ENCODE results near the gene PRTN3. TPM values are rescaled to one million over a fixed set of nuclear protein-coding genes. Genes with fewer than 3 reads are reported as not detected.

Gene PRTN3
- total RNA-seq, 1 donor from 2014 or later, result not detected

GRCh38 chr19:879711-880438, 39.1 kb downstream of the PRTN3 start:
- TF ChIP-seq CTCF (IDR thresholded peaks at IDR 0.05; ENCODE audit: partially characterized antibody, unreplicated experiment), result no peak
- H3K36me3 Mint-ChIP-seq (ENCODE audit: unreplicated experiment), result no peaks in the 10 kb centered on the region
- no peak overlapping the region for H3K4me3 Mint-ChIP-seq (ENCODE audit: unreplicated experiment)
- H3K9me3 Mint-ChIP-seq (ENCODE audit: unreplicated experiment), result peaks cover 8% of the 10 kb centered on the region
- no peaks in the 10 kb centered on the region for H3K4me1 Mint-ChIP-seq (ENCODE audit: low read depth, unreplicated experiment)
- no peak overlapping the region for H3K27ac Mint-ChIP-seq (ENCODE audit: unreplicated experiment)
- H3K27me3 Mint-ChIP-seq (ENCODE audit: unreplicated experiment), result peaks cover 4% of the 10 kb centered on the region
- DNase-seq, result no peak

GRCh38 chr19:881385-882071, 40.7 kb downstream of the PRTN3 start:
- DNase-seq, result no peak
- TF ChIP-seq CTCF (IDR thresholded peaks at IDR 0.05; ENCODE audit: partially characterized antibody, unreplicated experiment), result no peak
- Mint-ChIP-seq H3K36me3 (ENCODE audit: unreplicated experiment) (no peaks in the 10 kb centered on the region), H3K27me3 (ENCODE audit: unreplicated experiment) (peaks cover 4% of the 10 kb centered on the region), H3K4me1 (ENCODE audit: low read depth, unreplicated experiment) (no peaks in the 10 kb centered on the region), H3K27ac (ENCODE audit: unreplicated experiment) (no peak overlapping the region), H3K4me3 (ENCODE audit: unreplicated experiment) (no peak overlapping the region), H3K9me3 (ENCODE audit: unreplicated experiment) (peaks cover 4% of the 10 kb centered on the region)

- DNase-seq, result no peak
- no peak overlapping the region for H3K4me3 Mint-ChIP-seq (ENCODE audit: unreplicated experiment)
- H3K4me1 Mint-ChIP-seq (ENCODE audit: low read depth, unreplicated experiment), result no peaks in the 10 kb centered on the region
- no peaks in the 10 kb centered on the region for H3K36me3 Mint-ChIP-seq (ENCODE audit: unreplicated experiment)
- H3K27me3 Mint-ChIP-seq (ENCODE audit: unreplicated experiment), result peaks cover 4% of the 10 kb centered on the region
- peaks cover 3% of the 10 kb centered on the region for H3K9me3 Mint-ChIP-seq (ENCODE audit: unreplicated experiment)
- TF ChIP-seq CTCF (IDR thresholded peaks at IDR 0.05; ENCODE audit: partially characterized antibody, unreplicated experiment), result no peak
- H3K27ac Mint-ChIP-seq (ENCODE audit: unreplicated experiment), result no peak overlapping the region
Observed at GRCh38 chr19:882871-883497, 42.2 kb downstream of the PRTN3 start.

- Mint-ChIP-seq H3K27ac (ENCODE audit: unreplicated experiment) (no peak overlapping the region), H3K36me3 (ENCODE audit: unreplicated experiment) (no peaks in the 10 kb centered on the region), H3K27me3 (ENCODE audit: unreplicated experiment) (peaks cover 4% of the 10 kb centered on the region), H3K4me3 (ENCODE audit: unreplicated experiment) (no peak overlapping the region), H3K9me3 (ENCODE audit: unreplicated experiment) (peaks cover 3% of the 10 kb centered on the region), H3K4me1 (ENCODE audit: low read depth, unreplicated experiment) (no peaks in the 10 kb centered on the region)
- no peak for DNase-seq
- no peak for TF ChIP-seq CTCF (IDR thresholded peaks at IDR 0.05; ENCODE audit: partially characterized antibody, unreplicated experiment)
Observed at GRCh38 chr19:883661-884211, 42.9 kb downstream of the PRTN3 start.

All from glutamatergic neuron (in vitro differentiated cells).